Endothelial cell of umbilical vein (primary cell): ENCODE measurements around the gene LONP2.

Experiments used
- POLR2A ChIP-seq: IDR thresholded peaks from 2 replicates; pipeline ENCODE4 v1.6.1; 2012; ENCODE audit warnings: low read depth, mild to moderate bottlenecking, control low read depth, low read length
- POLR2AphosphoS5 ChIP-seq: IDR thresholded peaks from 2 replicates; pipeline ENCODE4 v1.6.1; 2012; ENCODE audit warnings: low read depth, mild to moderate bottlenecking, control low read depth, low read length, moderate library complexity; ENCODE audit not compliant: insufficient read depth
- TF ChIP-seq, protein P1 (sequence below), 2 donors: IDR thresholded peaks; 1 replicate in 1 of 2; 2 replicates in 1 of 2; pipeline ENCODE4 v1.5.1; 2011; ENCODE audit warnings: low read length in 2 of 2, mild to moderate bottlenecking in 2 of 2, moderate library complexity in 2 of 2, control low read depth in 1 of 2, inconsistent platforms in 1 of 2, low read depth in 1 of 2; ENCODE audit not compliant: insufficient read depth in 1 of 2; ENCODE audit errors: extremely low read depth in 1 of 2

DNA sequence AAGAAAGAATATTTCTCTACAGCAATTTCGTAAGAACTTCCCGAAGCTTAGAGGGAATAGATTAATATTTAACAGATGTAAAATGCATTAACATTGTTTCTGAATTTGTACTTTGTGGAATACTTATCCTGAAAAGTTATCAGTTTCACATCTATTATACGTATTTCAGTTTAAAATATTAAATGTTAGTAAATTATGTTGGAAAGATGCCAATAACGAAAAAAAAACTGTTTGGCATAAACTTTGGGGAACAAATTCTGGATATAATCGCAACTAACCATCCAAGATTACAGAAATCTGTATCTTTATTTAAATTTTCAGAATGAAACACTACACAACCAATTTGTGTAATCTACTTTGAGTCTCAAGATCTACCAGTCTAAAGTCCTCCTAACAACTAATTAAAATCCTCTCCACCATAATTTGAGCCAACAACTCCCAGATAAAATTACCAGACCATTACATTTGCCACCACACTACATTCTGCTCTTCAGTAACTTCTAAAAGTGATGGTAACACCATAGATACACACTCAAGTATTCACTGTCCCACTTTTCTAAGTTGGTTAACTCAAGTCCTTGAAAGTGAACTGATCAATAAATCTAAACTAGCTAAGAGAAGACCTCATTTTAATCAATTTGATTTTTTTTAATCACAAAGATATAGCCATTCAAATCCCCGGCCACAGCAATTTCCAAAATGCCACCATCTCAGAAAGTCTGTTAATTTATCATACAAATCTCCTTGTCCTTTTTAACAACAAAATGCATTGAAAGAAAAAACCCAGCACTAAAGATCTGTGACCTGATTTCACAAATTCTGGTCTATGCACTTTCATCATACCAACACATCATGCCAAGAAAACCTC is 139.1 kb downstream of the LONP2 start:
- TF ChIP-seq POLR2A: no peak
- no peak for TF ChIP-seq POLR2AphosphoS5
- TF ChIP-seq, protein P1, sequence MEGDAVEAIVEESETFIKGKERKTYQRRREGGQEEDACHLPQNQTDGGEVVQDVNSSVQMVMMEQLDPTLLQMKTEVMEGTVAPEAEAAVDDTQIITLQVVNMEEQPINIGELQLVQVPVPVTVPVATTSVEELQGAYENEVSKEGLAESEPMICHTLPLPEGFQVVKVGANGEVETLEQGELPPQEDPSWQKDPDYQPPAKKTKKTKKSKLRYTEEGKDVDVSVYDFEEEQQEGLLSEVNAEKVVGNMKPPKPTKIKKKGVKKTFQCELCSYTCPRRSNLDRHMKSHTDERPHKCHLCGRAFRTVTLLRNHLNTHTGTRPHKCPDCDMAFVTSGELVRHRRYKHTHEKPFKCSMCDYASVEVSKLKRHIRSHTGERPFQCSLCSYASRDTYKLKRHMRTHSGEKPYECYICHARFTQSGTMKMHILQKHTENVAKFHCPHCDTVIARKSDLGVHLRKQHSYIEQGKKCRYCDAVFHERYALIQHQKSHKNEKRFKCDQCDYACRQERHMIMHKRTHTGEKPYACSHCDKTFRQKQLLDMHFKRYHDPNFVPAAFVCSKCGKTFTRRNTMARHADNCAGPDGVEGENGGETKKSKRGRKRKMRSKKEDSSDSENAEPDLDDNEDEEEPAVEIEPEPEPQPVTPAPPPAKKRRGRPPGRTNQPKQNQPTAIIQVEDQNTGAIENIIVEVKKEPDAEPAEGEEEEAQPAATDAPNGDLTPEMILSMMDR (IDR thresholded peaks at IDR 0.05; ENCODE audit: extremely low read depth in 1 of 2, insufficient read depth in 1 of 2, low read depth in 1 of 2, low read length in 2 of 2): no peak
